Suprapubic skin (tissue), 3 donors: Measurements from ENCODE around the gene CCL24.

Experiments
- CTCF ChIP-seq, 2 donors: fragments of 200-600 bp in 1 of 2; fragments of 450-650 bp in 1 of 2; sonication (generic) in 1 of 2; IDR thresholded peaks; one replicate each; pipeline ENCODE4 v1.5.1; 2016 to 2019; ENCODE audit warnings: antibody characterized with exemption in 2 of 2, mild to moderate bottlenecking in 1 of 2, moderate library complexity in 1 of 2
- EP300 ChIP-seq: sonication (generic); formaldehyde crosslinking; IDR thresholded peaks from one replicate; pipeline ENCODE4 v1.6.1; 2017; ENCODE audit warnings: antibody characterized with exemption
- POLR2A ChIP-seq, 2 donors: fragments of 450-650 bp; IDR thresholded peaks; one replicate each; pipeline ENCODE4 v1.6.1; 2017; ENCODE audit warnings: antibody characterized with exemption in 2 of 2, mild to moderate bottlenecking in 2 of 2, moderate library complexity in 2 of 2

- TF ChIP-seq CTCF (IDR thresholded peaks at IDR 0.05) (no peak), POLR2A (IDR thresholded peaks at IDR 0.05) (no peak), EP300 (no peak)
Observed at GRCh38 chr7:75795831-75796285, 17.7 kb downstream of the CCL24 start.
